Measurements from ENCODE around the gene STIMATE.

- no peak for TF ChIP-seq POLR2A (IDR thresholded peaks at IDR 0.05)
- TF ChIP-seq CTCF (IDR thresholded peaks at IDR 0.05) = no peak
These were observed 95.5 kb downstream of the STIMATE start for GRCh38 chr3:52801839-52802238.
